IPS-18a (cell line): ENCODE results near the gene RASSF1.

Experiments used
- H3K27ac ChIP-seq: one replicate; pipeline ENCODE4 v1.5.1; 2013; ENCODE audit warnings: low read length
- H3K27me3 ChIP-seq: one replicate; pipeline ENCODE4 v1.6.1; 2013; ENCODE audit warnings: mild to moderate bottlenecking, low read length; ENCODE audit not compliant: control insufficient read depth, insufficient read depth
- H3K36me3 ChIP-seq: one replicate; pipeline ENCODE4 v1.6.1; 2013; ENCODE audit warnings: low read depth, low read length; ENCODE audit not compliant: control insufficient read depth
- H3K4me1 ChIP-seq: one replicate; pipeline ENCODE4 v1.6.1; 2013; ENCODE audit warnings: low read depth, low read length; ENCODE audit not compliant: control insufficient read depth
- H3K4me3 ChIP-seq: one replicate; pipeline ENCODE4 v1.5.1; 2013; ENCODE audit warnings: low read length
- H3K9ac ChIP-seq: one replicate; pipeline ENCODE4 v1.6.1; 2013; ENCODE audit warnings: mild to moderate bottlenecking, low read length, moderate library complexity
- H3K9me3 ChIP-seq: one replicate; pipeline ENCODE4 v1.6.1; 2013; ENCODE audit warnings: low read depth, low read length; ENCODE audit not compliant: control insufficient read depth

The RASSF1 gene

DNA sequence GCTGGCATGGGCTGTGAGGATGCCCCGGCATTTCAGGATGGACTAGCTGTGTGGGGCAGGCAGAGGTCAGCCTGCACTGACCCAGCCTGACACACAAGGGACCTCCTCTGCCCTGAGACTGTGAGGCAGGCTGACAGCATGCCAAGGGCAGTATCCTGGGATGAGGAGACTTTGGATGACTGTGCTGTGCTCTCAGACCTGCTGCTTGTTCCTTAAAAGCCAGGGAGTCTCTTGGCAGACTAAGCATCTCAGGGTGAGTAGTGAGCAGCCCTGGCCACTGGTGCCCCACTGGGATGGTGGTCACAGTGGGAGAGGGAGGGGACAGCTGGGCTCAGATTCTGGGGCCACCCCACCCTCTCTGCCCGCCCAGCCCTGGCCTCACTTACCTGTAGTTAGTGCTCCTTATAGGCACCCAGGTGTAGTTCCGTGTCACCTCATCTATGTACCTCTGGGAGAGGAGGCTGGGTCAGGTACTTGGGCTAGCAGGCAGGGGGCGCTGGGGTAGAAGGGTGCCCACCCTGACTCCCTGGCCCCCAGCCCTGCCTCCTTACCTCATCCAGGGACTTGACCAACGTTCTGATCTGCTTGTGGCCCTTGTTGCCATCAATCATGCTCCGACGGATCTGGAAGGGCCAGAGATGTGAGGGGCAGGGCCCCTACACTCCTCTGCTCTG, 34.8 kb upstream of the RASSF1 start:
- no peak overlapping the region for H3K27ac ChIP-seq

DNA sequence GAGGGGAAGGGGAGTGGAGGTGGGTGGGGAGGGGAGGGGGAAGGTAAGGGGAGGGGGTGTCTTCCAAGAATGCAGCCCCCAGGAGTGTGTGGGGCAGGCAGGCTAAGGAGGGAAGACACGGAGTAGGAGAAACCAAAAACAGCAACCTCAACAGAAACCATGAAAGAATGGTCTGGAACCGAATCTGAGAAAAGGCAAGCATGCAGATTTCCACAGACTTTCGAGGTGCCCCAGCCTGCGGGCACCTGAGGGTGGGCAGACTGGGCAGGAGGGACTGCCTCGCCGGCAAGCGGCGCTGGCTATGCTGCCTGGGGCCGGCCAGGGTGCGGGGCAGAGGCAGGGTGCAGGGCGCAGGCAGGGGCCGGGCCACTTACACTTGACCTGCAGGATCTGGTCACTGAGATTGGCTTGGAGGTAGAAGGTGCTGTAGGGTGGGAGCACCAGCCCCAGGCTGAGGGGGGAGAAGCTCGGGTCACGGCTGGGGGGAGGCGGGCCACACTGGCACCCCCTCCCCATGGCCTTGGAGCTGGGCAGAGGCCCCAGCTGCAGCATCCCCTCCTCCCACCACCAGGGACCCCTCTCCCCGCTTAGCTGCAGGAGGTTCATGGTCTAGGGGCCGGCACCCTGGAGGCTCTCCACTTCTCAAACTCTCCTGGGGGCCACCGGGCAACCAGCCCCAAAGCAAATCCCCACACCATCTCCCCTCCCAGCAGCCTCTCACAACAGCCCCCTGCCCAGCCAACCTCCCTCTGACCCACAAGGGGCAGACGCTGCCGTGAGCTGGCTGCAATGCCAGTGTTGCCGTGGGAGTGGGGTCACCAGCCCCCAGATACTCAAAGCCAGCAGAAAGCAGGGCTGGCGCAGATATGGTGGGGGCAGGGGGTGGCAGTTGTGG, 34.0 kb upstream of the RASSF1 start:
- no peak overlapping the region for H3K27ac ChIP-seq
- H3K4me1 ChIP-seq: peaks cover 14% of the 10 kb centered on the region
- no peaks in the 10 kb centered on the region for H3K9me3 ChIP-seq
- no peaks in the 10 kb centered on the region for H3K36me3 ChIP-seq
- no peak overlapping the region for H3K4me3 ChIP-seq
- H3K27me3 ChIP-seq: no peaks in the 10 kb centered on the region
- H3K9ac ChIP-seq: no peak overlapping the region

More for the DNA sequence above, 34.8 kb upstream of the RASSF1 start:
- H3K4me1 ChIP-seq: peaks cover 14% of the 10 kb centered on the region
- H3K9ac ChIP-seq: no peak overlapping the region
- H3K4me3 ChIP-seq: no peak overlapping the region
- no peaks in the 10 kb centered on the region for H3K9me3 ChIP-seq
- no peaks in the 10 kb centered on the region for H3K36me3 ChIP-seq
- H3K27me3 ChIP-seq: no peaks in the 10 kb centered on the region

DNA sequence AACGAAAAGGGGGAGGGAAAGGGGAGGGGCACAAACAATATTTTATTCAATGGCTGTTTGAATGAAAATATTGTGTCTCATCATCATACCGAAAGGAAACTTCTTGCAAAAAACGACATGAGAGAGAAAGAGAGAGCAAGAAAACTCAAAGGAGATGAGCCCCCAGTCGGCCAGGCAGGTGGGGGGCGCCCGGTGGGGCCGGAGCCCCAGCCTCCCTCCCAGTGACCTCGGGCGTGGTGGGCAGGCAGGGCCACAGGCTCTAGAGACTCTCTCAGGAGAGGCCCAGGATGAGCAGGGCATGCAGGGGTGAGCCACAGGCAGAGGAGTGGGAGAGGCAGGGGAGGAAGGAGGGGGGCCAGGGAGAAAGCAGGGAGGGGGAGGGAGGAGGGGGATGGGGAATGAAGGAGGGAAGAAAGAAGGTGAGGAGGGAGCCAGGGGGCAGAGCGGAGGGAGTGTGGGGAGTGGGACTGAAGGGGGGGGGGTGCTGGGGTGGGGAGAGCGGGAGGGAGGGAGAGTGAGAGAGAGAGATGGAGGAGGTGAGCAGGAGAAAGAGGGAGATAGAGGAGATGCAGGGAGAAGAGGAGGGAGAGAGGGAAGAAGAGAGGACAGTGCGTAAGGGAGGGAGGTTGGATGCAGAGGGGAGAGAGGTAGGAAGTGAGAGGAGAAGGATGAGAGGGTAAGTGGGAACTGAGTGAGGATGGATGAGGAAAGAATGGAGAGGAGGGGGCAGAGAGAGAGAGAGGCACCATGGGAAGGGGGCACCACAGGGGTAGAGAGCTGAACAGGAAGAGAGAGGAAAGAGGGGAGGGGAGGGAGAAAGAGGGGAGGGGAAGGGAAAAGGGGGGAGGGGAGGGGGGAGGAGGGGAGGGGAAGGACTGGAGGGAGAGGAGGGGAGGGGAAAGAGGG, 32.8 kb upstream of the RASSF1 start:
- no peaks in the 10 kb centered on the region for H3K36me3 ChIP-seq
- H3K9ac ChIP-seq: no peak overlapping the region
- no peak overlapping the region for H3K4me3 ChIP-seq
- H3K27ac ChIP-seq: no peak overlapping the region
- H3K9me3 ChIP-seq: no peaks in the 10 kb centered on the region
- peaks cover 14% of the 10 kb centered on the region for H3K4me1 ChIP-seq
- no peaks in the 10 kb centered on the region for H3K27me3 ChIP-seq

DNA sequence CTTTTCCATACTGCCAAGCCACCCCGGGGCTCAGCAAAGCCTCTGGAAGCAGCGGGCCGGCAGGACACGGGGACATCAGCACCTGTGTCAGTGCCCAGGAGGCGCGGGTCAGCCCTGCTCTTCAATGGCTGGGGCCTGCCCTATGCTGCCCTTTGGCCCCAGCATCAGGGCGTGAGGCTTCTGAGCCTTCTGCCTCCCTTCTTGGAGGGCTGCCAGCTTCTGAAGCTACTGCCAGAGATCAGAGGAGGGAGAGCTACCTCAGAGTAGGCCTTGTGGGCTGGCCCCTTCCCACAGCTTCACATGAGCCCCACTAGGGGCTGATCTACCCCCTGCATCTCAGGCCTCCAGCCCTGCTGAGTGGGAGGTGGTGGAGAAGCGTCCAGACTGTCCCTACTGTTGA, 31.7 kb upstream of the RASSF1 start:
- Histone ChIP-seq H3K27me3 (no peaks in the 10 kb centered on the region), H3K9me3 (no peaks in the 10 kb centered on the region), H3K4me3 (no peak overlapping the region), H3K9ac (no peak overlapping the region), H3K27ac (no peak overlapping the region), H3K4me1 (peaks cover 14% of the 10 kb centered on the region), H3K36me3 (no peaks in the 10 kb centered on the region)

DNA sequence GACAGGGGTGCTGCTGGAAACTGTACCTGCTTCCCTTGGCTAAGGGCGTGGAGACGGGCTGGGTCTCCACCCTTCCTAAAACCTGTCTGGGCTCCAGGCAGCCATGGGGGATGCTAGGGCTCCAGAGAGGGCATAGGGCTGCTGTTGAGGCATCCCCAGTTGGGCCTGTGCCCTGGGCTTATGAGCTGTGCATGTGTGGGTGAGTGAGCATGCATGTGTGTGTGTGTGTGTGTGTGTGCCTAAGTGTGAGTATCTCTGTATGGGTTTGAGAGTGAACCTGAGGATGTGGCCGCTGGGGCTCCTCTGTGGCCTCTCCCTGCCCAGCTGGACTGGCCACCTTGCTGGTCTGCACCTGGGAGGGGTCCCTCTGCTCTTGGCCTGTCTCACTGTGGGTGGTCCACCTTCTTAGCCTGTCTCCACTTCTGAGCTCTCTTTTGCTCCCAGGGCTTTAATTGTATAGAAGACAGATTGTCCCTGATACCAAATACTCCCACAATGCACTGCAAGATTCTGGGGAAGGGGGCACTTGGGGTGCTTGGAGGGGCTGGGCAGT, 30.6 kb upstream of the RASSF1 start:
- Histone ChIP-seq H3K4me3 (no peak overlapping the region), H3K9me3 (no peaks in the 10 kb centered on the region), H3K9ac (no peak overlapping the region), H3K4me1 (peaks cover 14% of the 10 kb centered on the region), H3K27me3 (peaks cover 2% of the 10 kb centered on the region), H3K36me3 (no peaks in the 10 kb centered on the region), H3K27ac (no peak overlapping the region)

DNA sequence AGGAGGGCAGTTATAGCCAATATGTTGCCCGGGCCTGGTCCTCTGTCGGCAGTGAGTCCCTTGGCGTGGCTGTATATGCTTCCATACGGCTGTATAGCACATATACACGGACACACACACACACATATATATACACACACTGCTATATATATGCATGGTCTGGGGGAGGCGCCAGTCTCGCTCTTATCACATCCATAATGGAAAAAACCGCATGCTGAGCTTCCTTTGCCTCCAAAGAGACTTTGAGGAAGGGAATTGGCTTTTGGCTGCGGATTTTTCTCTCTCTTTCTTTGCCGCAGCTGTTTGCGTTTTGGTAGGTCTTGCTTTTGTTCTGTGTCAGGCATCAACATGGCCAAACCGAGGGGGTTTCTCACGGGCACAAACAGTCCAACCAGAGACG, 30.0 kb upstream of the RASSF1 start:
- peaks cover 17% of the 10 kb centered on the region for H3K4me1 ChIP-seq
- H3K27me3 ChIP-seq: peaks cover 8% of the 10 kb centered on the region
- no peak overlapping the region for H3K9ac ChIP-seq
- H3K36me3 ChIP-seq: no peaks in the 10 kb centered on the region
- H3K27ac ChIP-seq: no peak overlapping the region
- H3K9me3 ChIP-seq: no peaks in the 10 kb centered on the region
- H3K4me3 ChIP-seq: no peak overlapping the region

DNA sequence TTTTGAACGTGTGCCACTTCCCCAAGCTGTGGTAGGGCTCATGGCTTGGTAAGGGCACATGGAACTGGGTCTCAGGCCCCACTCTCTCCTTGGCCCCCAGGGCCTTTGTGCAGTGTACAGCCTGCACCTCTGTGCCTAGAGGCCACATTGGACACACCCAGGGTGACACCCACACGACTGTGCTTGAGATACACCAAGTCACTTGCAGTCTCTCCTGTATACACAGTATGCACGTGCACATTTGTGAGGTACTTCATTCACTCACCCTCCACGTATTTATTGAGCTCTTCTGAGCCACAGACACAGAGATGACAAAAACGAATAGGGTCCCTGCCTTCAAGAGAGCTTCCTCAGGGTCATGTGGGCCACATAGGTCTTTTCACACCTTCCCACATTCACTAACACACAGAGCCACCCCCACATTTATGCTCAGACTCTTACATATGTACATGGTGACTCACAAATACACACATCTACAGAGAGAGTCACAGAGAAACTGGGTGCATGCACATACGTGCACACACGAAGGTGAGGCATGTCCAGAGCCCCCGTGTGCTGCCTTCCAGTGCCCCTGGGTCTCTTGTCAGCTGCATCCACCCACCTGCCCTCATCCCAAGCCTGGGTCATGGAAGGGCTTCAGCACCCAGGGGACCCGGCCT, 28.5 kb upstream of the RASSF1 start:
- no peak overlapping the region for H3K4me3 ChIP-seq
- no peaks in the 10 kb centered on the region for H3K9me3 ChIP-seq
- H3K27ac ChIP-seq: no peak overlapping the region
- H3K4me1 ChIP-seq: peaks cover 14% of the 10 kb centered on the region
- H3K27me3 ChIP-seq: peaks cover 12% of the 10 kb centered on the region
- no peak overlapping the region for H3K9ac ChIP-seq
- no peaks in the 10 kb centered on the region for H3K36me3 ChIP-seq

DNA sequence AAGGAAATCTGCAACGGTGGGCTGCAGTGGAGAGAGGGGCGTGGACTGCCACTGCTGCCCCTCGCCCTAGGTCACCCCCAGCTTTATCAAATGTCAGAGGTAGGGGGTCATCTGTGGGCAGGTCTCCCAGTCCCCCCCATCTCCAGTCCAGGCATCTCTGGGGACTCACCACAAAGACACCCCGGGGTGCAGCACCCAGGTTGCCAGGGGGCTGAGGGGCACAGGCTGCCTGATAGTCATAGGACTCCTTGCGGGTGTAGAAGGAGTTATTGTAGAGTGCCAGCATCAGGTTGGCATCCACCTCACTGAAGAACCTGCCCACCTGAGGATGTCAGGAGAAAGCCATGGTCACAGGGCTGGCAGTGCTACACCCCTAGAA, 25.2 kb upstream of the RASSF1 start:
- no peak overlapping the region for H3K9ac ChIP-seq
- H3K36me3 ChIP-seq: no peaks in the 10 kb centered on the region
- H3K27me3 ChIP-seq: peaks cover 20% of the 10 kb centered on the region
- no peaks in the 10 kb centered on the region for H3K9me3 ChIP-seq
- peaks cover 5% of the 10 kb centered on the region for H3K4me1 ChIP-seq
- H3K27ac ChIP-seq: no peak overlapping the region
- peak overlapping the region; percentile 65 for H3K4me3 ChIP-seq

DNA sequence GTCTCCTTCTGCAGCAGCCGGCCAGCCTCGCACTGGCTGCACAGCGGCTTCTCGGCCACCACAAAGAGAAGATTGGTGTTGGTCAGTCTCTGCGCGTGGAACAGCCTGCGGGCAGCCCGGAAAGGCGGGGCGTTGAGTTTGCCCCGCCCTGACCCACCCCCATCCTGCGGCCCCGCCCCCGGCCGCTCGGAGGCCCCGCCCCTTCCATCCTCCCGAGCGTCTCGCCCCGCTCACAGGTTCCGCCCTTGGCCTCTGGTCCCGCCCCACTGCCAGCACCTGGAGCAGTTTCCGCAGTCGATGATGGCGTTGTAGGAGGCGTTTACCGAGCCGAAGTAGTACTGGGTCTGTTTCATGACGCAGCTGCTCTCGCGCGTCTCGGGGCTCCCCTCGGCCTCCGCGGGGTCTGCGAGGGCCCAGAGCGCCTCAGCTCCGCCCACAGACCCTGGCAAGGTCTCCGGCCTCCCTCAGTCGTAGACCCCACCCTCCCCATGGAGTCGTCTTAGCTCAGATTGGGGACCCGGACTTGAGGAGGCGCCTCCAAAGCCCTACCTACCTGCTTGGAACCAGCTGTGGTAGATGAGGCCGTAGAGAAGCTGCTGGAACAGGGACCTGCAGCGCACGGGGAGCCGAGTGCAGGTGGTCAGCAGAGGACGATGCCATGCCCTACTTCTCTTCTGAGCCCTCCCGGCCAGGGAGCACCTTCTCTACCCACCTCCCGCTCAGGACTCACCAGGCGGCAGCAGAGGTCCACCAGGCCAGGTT, 24.6 kb upstream of the RASSF1 start:
- peak overlapping the region; percentile 23 for H3K9ac ChIP-seq
- no peak overlapping the region for H3K27ac ChIP-seq
- H3K4me3 ChIP-seq: peak overlapping the region; percentile 65

DNA sequence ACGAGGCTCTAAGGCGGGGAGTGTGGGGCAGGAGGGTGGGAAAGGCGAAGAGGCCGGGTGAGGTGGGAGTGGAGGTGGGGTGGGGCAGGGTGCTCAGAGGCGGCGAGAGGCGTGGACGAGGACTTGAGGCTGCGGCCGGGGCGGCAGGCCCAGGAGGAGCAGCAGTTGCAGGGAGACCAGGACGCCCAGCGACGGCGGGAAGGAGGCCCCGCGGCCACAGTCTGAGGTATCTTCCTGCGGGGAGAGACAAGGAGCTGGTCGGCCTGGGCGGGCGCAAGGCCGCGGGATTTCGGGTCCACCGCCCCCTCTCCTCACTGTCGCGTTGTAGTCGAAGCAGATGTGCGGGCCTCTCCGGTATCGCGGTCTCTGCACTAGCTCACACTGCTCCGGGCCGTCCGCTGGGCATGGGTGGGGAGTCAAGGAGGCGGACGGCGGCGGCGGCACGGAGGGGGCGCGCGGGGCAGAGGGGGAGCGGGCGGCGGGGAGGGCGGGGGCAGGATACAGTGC, 24.0 kb upstream of the RASSF1 start:
- Histone ChIP-seq H3K9ac (peak overlapping the region; percentile 23), H3K36me3 (no peaks in the 10 kb centered on the region), H3K4me3 (peak overlapping the region; percentile 56), H3K4me1 (peaks cover 5% of the 10 kb centered on the region), H3K9me3 (no peaks in the 10 kb centered on the region), H3K27me3 (peaks cover 20% of the 10 kb centered on the region), H3K27ac (no peak overlapping the region)

More for the DNA sequence above, 24.6 kb upstream of the RASSF1 start:
- H3K4me1 ChIP-seq: peaks cover 5% of the 10 kb centered on the region
- no peaks in the 10 kb centered on the region for H3K9me3 ChIP-seq
- no peaks in the 10 kb centered on the region for H3K36me3 ChIP-seq
- H3K27me3 ChIP-seq: peaks cover 20% of the 10 kb centered on the region
